ENCODE data around the gene MRC1. TPM values are rescaled to one million over a fixed set of nuclear protein-coding genes. Genes with fewer than 3 reads are reported as not detected.

MRC1 gene
- total RNA-seq, 1 donor from 2014 or later: not detected

- no peak overlapping the region for H3K4me3 Mint-ChIP-seq
- H3K27ac Mint-ChIP-seq: no peak overlapping the region
- no peaks in the 10 kb centered on the region for H3K27me3 Mint-ChIP-seq (ENCODE audit: low read depth)
Measured at GRCh38 chr10:17805330-17805729, 3.8 kb upstream of the MRC1 start.

GRCh38 chr10:17805921-17806577 is 3.1 kb upstream of the MRC1 start:
- H3K9me3 Mint-ChIP-seq: peaks cover 6% of the 10 kb centered on the region
- no peak for TF ChIP-seq CTCF (IDR thresholded peaks at IDR 0.05; ENCODE audit: unreplicated experiment)
- H3K4me3 Mint-ChIP-seq: no peak overlapping the region
- H3K4me1 Mint-ChIP-seq: no peaks in the 10 kb centered on the region
- H3K27me3 Mint-ChIP-seq (ENCODE audit: low read depth): no peaks in the 10 kb centered on the region
- H3K27ac Mint-ChIP-seq: no peak overlapping the region
- no peak for DNase-seq (ENCODE audit: low spot score in 2 of 2, unreplicated experiment in 2 of 2)
- no peaks in the 10 kb centered on the region for H3K36me3 Mint-ChIP-seq

More at GRCh38 chr10:17805330-17805729, 3.8 kb upstream of the MRC1 start:
- Mint-ChIP-seq H3K36me3 (no peaks in the 10 kb centered on the region), H3K9me3 (peaks cover 6% of the 10 kb centered on the region), H3K4me1 (no peaks in the 10 kb centered on the region)
- TF ChIP-seq CTCF (IDR thresholded peaks at IDR 0.05; ENCODE audit: unreplicated experiment): no peak
- no peak for DNase-seq (ENCODE audit: low spot score in 2 of 2, unreplicated experiment in 2 of 2)

GRCh38 chr10:17811146-17811865 is 2.2 kb downstream of the MRC1 start:
- H3K9me3 Mint-ChIP-seq: no peaks in the 10 kb centered on the region
- no peak overlapping the region for H3K4me3 Mint-ChIP-seq
- no peaks in the 10 kb centered on the region for H3K27me3 Mint-ChIP-seq (ENCODE audit: low read depth)
- H3K4me1 Mint-ChIP-seq: no peaks in the 10 kb centered on the region
- TF ChIP-seq CTCF (IDR thresholded peaks at IDR 0.05; ENCODE audit: unreplicated experiment): no peak
- no peak overlapping the region for H3K27ac Mint-ChIP-seq
- no peak for DNase-seq (ENCODE audit: low spot score in 2 of 2, unreplicated experiment in 2 of 2)
- H3K36me3 Mint-ChIP-seq: no peaks in the 10 kb centered on the region

- H3K27me3 Mint-ChIP-seq (ENCODE audit: low read depth): no peaks in the 10 kb centered on the region
- no peak overlapping the region for H3K27ac Mint-ChIP-seq
- H3K36me3 Mint-ChIP-seq: no peaks in the 10 kb centered on the region
- H3K4me3 Mint-ChIP-seq: no peak overlapping the region
- H3K9me3 Mint-ChIP-seq: no peaks in the 10 kb centered on the region
- DNase-seq (ENCODE audit: low spot score in 2 of 2, unreplicated experiment in 2 of 2): no peak
- no peak for TF ChIP-seq CTCF (IDR thresholded peaks at IDR 0.05; ENCODE audit: unreplicated experiment)
- H3K4me1 Mint-ChIP-seq: no peaks in the 10 kb centered on the region
Measured at GRCh38 chr10:17814973-17815372, 5.8 kb downstream of the MRC1 start.

- no peak overlapping the region for H3K27ac Mint-ChIP-seq
- TF ChIP-seq CTCF (IDR thresholded peaks at IDR 0.05; ENCODE audit: unreplicated experiment): no peak
- no peak overlapping the region for H3K4me3 Mint-ChIP-seq
- H3K27me3 Mint-ChIP-seq (ENCODE audit: low read depth): no peaks in the 10 kb centered on the region
- DNase-seq (ENCODE audit: low spot score in 2 of 2, unreplicated experiment in 2 of 2): no peak
- H3K36me3 Mint-ChIP-seq: no peaks in the 10 kb centered on the region
- H3K9me3 Mint-ChIP-seq: no peaks in the 10 kb centered on the region
- H3K4me1 Mint-ChIP-seq: no peaks in the 10 kb centered on the region
Measured at GRCh38 chr10:17816199-17816598, 7.1 kb downstream of the MRC1 start.

Data from mesothelial cell of epicardium (in vitro differentiated cells).